Panc1 (cell line): ENCODE results near the gene DSC3. TPM values are rescaled to one million over a fixed set of nuclear protein-coding genes. Genes with fewer than 3 reads are reported as not detected.
"Not testable (repeated sequence)": the region's sequence is repeated elsewhere in the genome, so short reads cannot be mapped to it uniquely, and the experiment has no call there.

Experiments used
- ATAC-seq: fragments of 200-7000 bp; cut with Tn5 transposase; 2 replicates; pipeline ENCODE4 v1.9.1; 2020; ENCODE audit warnings: mild to moderate bottlenecking, moderate library complexity
- BruUV-seq: library from RNA; stranded (reverse); fragments of 400-500 nt; replicated peaks from 2 replicates; lab custom pipeline; 2021; lab: Mats Ljungman, UMichigan
- CTCF ChIA-PET: fragments of 300-600 bp; sonication (Branson Sonifier 250); formaldehyde crosslinking; loops from one replicate; lab custom pipeline; 2022; ENCODE audit warnings: antibody characterized with exemption; lab: Charles Lee
- POLR2A ChIA-PET: fragments of 300-600 bp; sonication (Branson Sonifier 250); formaldehyde crosslinking; loops from one replicate; lab custom pipeline; 2022; ENCODE audit warnings: antibody characterized with exemption; lab: Charles Lee
- DNase-seq: peaks from one replicate; pipeline ENCODE4 v3.0.0-alpha.2; 2010; ENCODE audit warnings: low read depth, low spot score
- H3K27ac ChIP-seq: 2 replicates; pipeline ENCODE4 v1.5.1; 2011; ENCODE audit warnings: mild to moderate bottlenecking, low read length, inconsistent platforms
- H3K27me3 ChIP-seq: fragments of 200-500 bp; sonication (Bioruptor generic); 2 replicates; pipeline ENCODE4 v1.6.0; 2014; ENCODE audit warnings: low read length, inconsistent platforms; ENCODE audit not compliant: control insufficient read depth, insufficient read depth
- H3K36me3 ChIP-seq: fragments of 200-500 bp; sonication (Bioruptor generic); 2 replicates; pipeline ENCODE4 v1.5.1; 2014; ENCODE audit warnings: inconsistent platforms, mild to moderate bottlenecking, low read length, moderate library complexity; ENCODE audit not compliant: control insufficient read depth, insufficient read depth
- H3K4me1 ChIP-seq: 2 replicates; pipeline ENCODE4 v1.5.1; 2011; ENCODE audit warnings: inconsistent platforms, mild to moderate bottlenecking, low read length, moderate library complexity; ENCODE audit not compliant: control insufficient read depth, insufficient read depth
- H3K4me3 ChIP-seq, 2 experiments: 2 replicates each; pipeline ENCODE4 v1.5.1; 2011 to 2012; ENCODE audit warnings: low read depth in 2 of 2, low read length in 2 of 2, mild to moderate bottlenecking in 2 of 2, inconsistent platforms in 1 of 2, moderate library complexity in 1 of 2
- H3K9me3 ChIP-seq: fragments of 200-500 bp; sonication (Bioruptor generic); 2 replicates; pipeline ENCODE4 v1.5.1; 2014; ENCODE audit warnings: low read depth, mild to moderate bottlenecking, inconsistent platforms, low read length, moderate library complexity; ENCODE audit not compliant: control insufficient read depth, insufficient read depth
- POLR2AphosphoS5 ChIP-seq: IDR thresholded peaks from 2 replicates; pipeline ENCODE4 v1.6.1; 2012; ENCODE audit warnings: mild to moderate bottlenecking, low read depth, low read length, moderate library complexity
- SIN3A ChIP-seq: IDR thresholded peaks from 2 replicates; pipeline ENCODE4 v1.6.1; 2012; ENCODE audit warnings: low read depth, mild to moderate bottlenecking, low read length, moderate library complexity, borderline replicate concordance; ENCODE audit not compliant: insufficient read depth
- TCF7L2 ChIP-seq: IDR thresholded peaks from 2 replicates; pipeline ENCODE4 v1.6.1; 2011; ENCODE audit warnings: mild to moderate bottlenecking, low read depth, low read length, inconsistent platforms
- in situ Hi-C: cut with HindIII; loops from 2 replicates; pipeline ENCODE4 v1.10.0; 2016; ENCODE audit warnings: low sequenced_read_pairs, low pct_unique_long_range_greater_than_20kb
- intact Hi-C: fragments of 100-400 bp; cut with micrococcal nuclease; formaldehyde crosslinking; loops from one replicate; pipeline ENCODE4 v1.10.0; 2022; ENCODE audit not compliant: unreplicated experiment
- total RNA-seq: library from RNA; stranded (reverse); gene quantifications from one replicate; pipeline ENCODE4 v1.2.1, GENCODE V29; 2021; ENCODE audit not compliant: unreplicated experiment
- TF ChIP-seq, protein P1 (sequence below): fragments of 450-650 bp; IDR thresholded peaks from 2 replicates; pipeline ENCODE4 v1.5.1; 2017; ENCODE audit warnings: mild to moderate bottlenecking
- TF ChIP-seq, protein P2 (sequence below), 2 experiments: IDR thresholded peaks; 2 replicates each; pipeline ENCODE4 v1.6.1; 2011 to 2012; ENCODE audit warnings: low read depth in 2 of 2, control low read depth in 1 of 2, low read length in 1 of 2, mild to moderate bottlenecking in 1 of 2, moderate library complexity in 1 of 2; ENCODE audit not compliant: insufficient read depth in 1 of 2

The DSC3 gene
- total RNA-seq, 1 experiment from 2014 or later, result 0.23 TPM

DNA sequence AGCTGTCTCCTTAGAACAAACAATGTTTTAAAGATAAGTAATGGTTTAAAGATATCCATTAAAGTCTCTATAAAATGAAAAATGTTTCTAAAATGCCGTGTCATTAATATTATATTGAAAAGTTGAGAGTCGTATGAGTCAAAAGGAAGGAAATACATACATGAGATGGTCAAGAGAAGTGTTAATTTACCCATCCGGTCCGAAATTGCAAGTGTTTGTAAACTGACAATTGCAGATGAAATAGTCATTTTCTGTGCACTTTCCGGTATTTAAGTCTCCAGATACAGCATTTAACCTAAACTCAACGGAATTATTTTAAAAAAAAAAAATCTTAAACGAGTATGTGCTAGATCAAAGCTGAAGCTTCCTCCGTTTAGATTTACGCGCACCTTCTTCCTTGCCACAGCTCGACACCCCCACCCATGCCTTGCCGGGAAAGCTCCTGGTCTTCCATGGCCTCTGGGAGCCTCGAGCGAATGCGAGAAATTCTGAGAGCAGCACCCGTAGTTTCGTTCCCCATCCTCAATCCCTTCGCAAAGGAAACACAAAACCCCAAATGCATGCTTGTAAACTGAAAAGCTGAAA, 1.8 kb downstream of the DSC3 start:
- no peak for DNase-seq
- no peak overlapping the region for H3K27ac ChIP-seq
- in situ Hi-C loops (no loop called here), intact Hi-C loops (no loop called here)
- POLR2A ChIA-PET, result no interaction called here
- no peaks in the 10 kb centered on the region for H3K9me3 ChIP-seq
- H3K4me1 ChIP-seq, result no peaks in the 10 kb centered on the region
- TF ChIP-seq SIN3A (no peak), TCF7L2 (no peak), POLR2AphosphoS5 (no peak)
- TF ChIP-seq, protein P1, sequence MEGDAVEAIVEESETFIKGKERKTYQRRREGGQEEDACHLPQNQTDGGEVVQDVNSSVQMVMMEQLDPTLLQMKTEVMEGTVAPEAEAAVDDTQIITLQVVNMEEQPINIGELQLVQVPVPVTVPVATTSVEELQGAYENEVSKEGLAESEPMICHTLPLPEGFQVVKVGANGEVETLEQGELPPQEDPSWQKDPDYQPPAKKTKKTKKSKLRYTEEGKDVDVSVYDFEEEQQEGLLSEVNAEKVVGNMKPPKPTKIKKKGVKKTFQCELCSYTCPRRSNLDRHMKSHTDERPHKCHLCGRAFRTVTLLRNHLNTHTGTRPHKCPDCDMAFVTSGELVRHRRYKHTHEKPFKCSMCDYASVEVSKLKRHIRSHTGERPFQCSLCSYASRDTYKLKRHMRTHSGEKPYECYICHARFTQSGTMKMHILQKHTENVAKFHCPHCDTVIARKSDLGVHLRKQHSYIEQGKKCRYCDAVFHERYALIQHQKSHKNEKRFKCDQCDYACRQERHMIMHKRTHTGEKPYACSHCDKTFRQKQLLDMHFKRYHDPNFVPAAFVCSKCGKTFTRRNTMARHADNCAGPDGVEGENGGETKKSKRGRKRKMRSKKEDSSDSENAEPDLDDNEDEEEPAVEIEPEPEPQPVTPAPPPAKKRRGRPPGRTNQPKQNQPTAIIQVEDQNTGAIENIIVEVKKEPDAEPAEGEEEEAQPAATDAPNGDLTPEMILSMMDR, result no peak
- TF ChIP-seq, protein P2, sequence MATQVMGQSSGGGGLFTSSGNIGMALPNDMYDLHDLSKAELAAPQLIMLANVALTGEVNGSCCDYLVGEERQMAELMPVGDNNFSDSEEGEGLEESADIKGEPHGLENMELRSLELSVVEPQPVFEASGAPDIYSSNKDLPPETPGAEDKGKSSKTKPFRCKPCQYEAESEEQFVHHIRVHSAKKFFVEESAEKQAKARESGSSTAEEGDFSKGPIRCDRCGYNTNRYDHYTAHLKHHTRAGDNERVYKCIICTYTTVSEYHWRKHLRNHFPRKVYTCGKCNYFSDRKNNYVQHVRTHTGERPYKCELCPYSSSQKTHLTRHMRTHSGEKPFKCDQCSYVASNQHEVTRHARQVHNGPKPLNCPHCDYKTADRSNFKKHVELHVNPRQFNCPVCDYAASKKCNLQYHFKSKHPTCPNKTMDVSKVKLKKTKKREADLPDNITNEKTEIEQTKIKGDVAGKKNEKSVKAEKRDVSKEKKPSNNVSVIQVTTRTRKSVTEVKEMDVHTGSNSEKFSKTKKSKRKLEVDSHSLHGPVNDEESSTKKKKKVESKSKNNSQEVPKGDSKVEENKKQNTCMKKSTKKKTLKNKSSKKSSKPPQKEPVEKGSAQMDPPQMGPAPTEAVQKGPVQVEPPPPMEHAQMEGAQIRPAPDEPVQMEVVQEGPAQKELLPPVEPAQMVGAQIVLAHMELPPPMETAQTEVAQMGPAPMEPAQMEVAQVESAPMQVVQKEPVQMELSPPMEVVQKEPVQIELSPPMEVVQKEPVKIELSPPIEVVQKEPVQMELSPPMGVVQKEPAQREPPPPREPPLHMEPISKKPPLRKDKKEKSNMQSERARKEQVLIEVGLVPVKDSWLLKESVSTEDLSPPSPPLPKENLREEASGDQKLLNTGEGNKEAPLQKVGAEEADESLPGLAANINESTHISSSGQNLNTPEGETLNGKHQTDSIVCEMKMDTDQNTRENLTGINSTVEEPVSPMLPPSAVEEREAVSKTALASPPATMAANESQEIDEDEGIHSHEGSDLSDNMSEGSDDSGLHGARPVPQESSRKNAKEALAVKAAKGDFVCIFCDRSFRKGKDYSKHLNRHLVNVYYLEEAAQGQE (IDR thresholded peaks at IDR 0.05; ENCODE audit: insufficient read depth in 1 of 2, low read depth in 2 of 2, low read length in 1 of 2), result no peak
- no peak for ATAC-seq
- no TSS peak for BruUV-seq
- H3K4me3 ChIP-seq, result no peak overlapping the region
- H3K36me3 ChIP-seq, result no peaks in the 10 kb centered on the region; the same call in 1 of the 2 replicates
- H3K27me3 ChIP-seq, result peaks cover 8% of the 10 kb centered on the region
- CTCF ChIA-PET, result no interaction called here

DNA sequence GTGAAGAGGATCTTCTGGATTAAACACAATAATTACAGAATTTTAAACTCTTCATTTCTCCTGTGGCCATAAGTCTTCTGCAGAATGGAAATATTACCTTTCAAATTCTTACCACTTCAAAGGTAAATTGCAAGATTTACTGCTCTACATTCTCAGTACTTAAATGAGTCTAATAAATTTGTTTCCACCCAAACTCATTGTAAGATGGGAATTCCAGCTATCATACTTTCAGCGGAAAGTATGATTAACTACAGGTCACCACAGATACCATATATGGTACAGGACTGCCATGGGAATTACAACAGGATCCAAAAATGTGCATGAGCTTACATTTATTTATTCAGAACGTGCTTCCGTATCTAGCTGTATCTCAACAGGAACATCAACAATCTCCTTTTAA, 3.1 kb downstream of the DSC3 start:
- TF ChIP-seq POLR2AphosphoS5 (no peak), TCF7L2 (no peak), SIN3A (no peak)
- TF ChIP-seq, protein P1, result no peak
- TF ChIP-seq, protein P2 (IDR thresholded peaks at IDR 0.05; ENCODE audit: insufficient read depth in 1 of 2, low read depth in 2 of 2, low read length in 1 of 2), result no peak
- no TSS peak for BruUV-seq
- Histone ChIP-seq H3K9me3 (no peaks in the 10 kb centered on the region), H3K4me1 (no peaks in the 10 kb centered on the region), H3K27ac (no peak overlapping the region), H3K27me3 (peaks cover 8% of the 10 kb centered on the region), H3K4me3 (no peak overlapping the region), H3K36me3 (no peaks in the 10 kb centered on the region; the same call in 1 of the 2 replicates)
- in situ Hi-C loops, result no loop called here
- POLR2A ChIA-PET, result no interaction called here
- DNase-seq, result no peak
- CTCF ChIA-PET, result no interaction called here
- ATAC-seq, result no peak
- intact Hi-C loops, result no loop called here

DNA sequence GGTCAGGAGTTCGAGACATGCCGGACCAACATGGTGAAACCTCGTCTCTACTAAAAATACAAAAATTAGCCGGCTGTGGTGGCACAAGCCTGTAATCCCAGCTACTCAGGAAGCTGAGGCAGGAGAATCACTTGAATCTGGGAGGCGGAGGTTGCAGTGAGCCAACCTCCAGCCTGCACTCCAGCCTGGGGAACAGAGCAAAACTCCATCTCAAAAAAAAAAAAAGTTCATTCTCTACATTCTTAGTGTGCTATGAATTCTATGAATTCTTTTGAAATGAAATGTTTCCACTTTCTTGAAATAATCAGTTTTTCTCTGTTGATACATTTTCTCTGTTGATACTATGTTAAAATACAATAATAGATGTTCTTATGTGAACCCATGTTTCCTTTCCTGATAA, 4.9 kb downstream of the DSC3 start:
- H3K9me3 ChIP-seq, CTCF ChIA-PET, BruUV-seq, H3K4me3 ChIP-seq, H3K27me3 ChIP-seq, ATAC-seq, H3K4me1 ChIP-seq, POLR2A ChIA-PET, H3K36me3 ChIP-seq, H3K27ac ChIP-seq, intact Hi-C loops, in situ Hi-C loops, DNase-seq: not testable (repeated sequence)
